ENCODE results near the gene HSPD1. TPM values are rescaled to one million over a fixed set of nuclear protein-coding genes. Genes with fewer than 3 reads are reported as not detected.

HSPD1 gene
- total and polyA plus RNA-seq, 9 of the 15 experiments (the other 6 are each of a cell fraction or from before 2014, with no cell fraction given), result 398 to 1,014 (median 622) TPM

DNA sequence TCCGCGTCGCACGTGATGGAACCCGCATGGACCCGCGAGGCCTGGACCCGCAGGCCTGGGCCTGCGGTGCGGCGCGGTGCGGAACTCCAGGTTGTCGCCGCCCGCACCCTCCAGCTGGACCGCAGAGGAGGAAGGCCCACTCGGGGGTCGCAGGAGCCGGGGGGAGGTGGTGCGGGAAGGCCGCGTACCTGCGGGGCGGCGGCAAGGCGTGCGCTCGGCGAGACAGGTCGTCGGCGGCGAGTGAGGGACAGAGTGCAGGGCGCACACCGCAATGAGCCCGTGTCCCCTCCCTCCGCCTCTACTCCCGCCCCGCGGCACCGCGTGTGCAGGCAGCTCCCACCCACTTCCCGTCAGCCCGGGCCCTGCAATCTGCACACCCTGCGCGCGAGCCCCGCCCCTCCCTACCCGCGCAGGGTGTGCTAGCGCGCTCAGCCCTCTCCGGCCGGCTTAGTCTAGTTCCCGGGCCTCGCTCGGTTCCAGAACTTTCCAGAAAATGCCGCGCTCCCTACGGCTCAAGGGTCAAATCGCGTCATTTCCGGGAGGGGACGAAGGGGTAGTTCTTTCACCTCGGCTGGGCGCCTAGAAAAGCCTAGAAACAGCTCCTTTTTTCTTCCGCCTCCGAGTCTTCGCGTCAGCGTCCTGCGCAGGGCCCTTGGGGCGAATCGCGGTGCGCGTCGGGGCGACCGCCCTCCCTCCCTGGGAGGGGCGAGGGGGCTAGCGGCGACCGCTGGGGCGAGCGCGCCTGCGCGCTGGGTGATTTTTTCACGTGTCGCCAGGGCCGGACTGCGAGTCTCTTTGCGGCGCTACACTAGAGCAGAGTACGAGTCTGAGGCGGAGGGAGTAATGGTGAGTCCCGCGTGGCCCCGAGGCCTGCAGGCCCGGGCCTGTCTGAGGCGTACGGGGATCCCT lies at the start of gene HSPD1, which contains the start of gene HSPE1 (continued):
- TF ChIP-seq SP2 (IDR thresholded peaks at IDR 0.05; ENCODE audit: extremely low read depth, low read depth, low read length, poor library complexity, severe bottlenecking) (no peak), ZNF639 (CRISPR knock-in tag; conservative IDR thresholded peaks at IDR 0.05 in 1 of 2, IDR thresholded peaks at IDR 0.05 in 1 of 2) (peak in 1 of 2 experiments; percentile 87; a peak in 2 of 4 replicates), NFE2 (IDR thresholded peaks at IDR 0.05; ENCODE audit: low read depth) (0 out of 2 replicates have a peak, but pooled peaks have one; percentile 4), POLR2G (IDR thresholded peaks at IDR 0.05; ENCODE audit: low read depth, low read length) (peak; percentile 91), TRIM25 (IDR thresholded peaks at IDR 0.05; ENCODE audit: borderline replicate concordance) (no peak), HSF4 (CRISPR knock-in tag; IDR thresholded peaks at IDR 0.05; ENCODE audit: borderline replicate concordance) (no peak), NR2F6 (CRISPR knock-in tag; IDR thresholded peaks at IDR 0.05) (no peak), USF1 (CRISPR knock-in tag; IDR thresholded peaks at IDR 0.05) (peak; percentile 35), MLLT1 (IDR thresholded peaks at IDR 0.05) (peak; percentile 28 to 87; a peak in 2 of 4 replicates)
- TF ChIP-seq, protein P1, sequence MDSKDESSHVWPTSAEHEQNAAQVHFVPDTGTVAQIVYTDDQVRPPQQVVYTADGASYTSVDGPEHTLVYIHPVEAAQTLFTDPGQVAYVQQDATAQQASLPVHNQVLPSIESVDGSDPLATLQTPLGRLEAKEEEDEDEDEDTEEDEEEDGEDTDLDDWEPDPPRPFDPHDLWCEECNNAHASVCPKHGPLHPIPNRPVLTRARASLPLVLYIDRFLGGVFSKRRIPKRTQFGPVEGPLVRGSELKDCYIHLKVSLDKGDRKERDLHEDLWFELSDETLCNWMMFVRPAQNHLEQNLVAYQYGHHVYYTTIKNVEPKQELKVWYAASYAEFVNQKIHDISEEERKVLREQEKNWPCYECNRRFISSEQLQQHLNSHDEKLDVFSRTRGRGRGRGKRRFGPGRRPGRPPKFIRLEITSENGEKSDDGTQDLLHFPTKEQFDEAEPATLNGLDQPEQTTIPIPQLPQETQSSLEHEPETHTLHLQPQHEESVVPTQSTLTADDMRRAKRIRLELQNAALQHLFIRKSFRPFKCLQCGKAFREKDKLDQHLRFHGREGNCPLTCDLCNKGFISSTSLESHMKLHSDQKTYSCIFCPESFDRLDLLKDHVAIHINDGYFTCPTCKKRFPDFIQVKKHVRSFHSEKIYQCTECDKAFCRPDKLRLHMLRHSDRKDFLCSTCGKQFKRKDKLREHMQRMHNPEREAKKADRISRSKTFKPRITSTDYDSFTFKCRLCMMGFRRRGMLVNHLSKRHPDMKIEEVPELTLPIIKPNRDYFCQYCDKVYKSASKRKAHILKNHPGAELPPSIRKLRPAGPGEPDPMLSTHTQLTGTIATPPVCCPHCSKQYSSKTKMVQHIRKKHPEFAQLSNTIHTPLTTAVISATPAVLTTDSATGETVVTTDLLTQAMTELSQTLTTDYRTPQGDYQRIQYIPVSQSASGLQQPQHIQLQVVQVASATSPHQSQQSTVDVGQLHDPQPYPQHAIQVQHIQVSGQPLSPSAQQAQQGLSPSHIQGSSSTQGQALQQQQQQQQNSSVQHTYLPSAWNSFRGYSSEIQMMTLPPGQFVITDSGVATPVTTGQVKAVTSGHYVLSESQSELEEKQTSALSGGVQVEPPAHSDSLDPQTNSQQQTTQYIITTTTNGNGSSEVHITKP (IDR thresholded peaks at IDR 0.05; ENCODE audit: partially characterized antibody), result peak; percentile 39
- TF ChIP-seq, protein P2, sequence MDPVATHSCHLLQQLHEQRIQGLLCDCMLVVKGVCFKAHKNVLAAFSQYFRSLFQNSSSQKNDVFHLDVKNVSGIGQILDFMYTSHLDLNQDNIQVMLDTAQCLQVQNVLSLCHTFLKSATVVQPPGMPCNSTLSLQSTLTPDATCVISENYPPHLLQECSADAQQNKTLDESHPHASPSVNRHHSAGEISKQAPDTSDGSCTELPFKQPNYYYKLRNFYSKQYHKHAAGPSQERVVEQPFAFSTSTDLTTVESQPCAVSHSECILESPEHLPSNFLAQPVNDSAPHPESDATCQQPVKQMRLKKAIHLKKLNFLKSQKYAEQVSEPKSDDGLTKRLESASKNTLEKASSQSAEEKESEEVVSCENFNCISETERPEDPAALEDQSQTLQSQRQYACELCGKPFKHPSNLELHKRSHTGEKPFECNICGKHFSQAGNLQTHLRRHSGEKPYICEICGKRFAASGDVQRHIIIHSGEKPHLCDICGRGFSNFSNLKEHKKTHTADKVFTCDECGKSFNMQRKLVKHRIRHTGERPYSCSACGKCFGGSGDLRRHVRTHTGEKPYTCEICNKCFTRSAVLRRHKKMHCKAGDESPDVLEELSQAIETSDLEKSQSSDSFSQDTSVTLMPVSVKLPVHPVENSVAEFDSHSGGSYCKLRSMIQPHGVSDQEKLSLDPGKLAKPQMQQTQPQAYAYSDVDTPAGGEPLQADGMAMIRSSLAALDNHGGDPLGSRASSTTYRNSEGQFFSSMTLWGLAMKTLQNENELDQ (CRISPR knock-in tag; IDR thresholded peaks at IDR 0.05; ENCODE audit: borderline replicate concordance), result no peak

Measured in K562 (cell line).